Smooth muscle cell (in vitro differentiated cells): Measurements from ENCODE around the gene NR2F1-AS1. TPM values are rescaled to one million over a fixed set of nuclear protein-coding genes. Genes with fewer than 3 reads are reported as not detected.

Experiments used
- DNase-seq: peaks from one replicate; lab custom pipeline; 2025; ENCODE audit not compliant: unreplicated experiment; lab: John Stamatoyannopoulos, UW
- H2AFZ ChIP-seq: fragments of 200-600 bp; sonication (generic); 2 replicates; pipeline ENCODE4 v1.6.0; 2016; ENCODE audit warnings: antibody characterized with exemption, low read depth, mild to moderate bottlenecking
- H3F3A ChIP-seq: fragments of 200-600 bp; sonication (generic); 2 replicates; pipeline ENCODE4 v1.6.0; 2017; ENCODE audit warnings: antibody characterized with exemption, low read depth
- H3K27ac ChIP-seq: fragments of 200-600 bp; sonication (generic); 2 replicates; pipeline ENCODE4 v1.5.1; 2016; ENCODE audit warnings: low read depth, mild to moderate bottlenecking
- H3K27me3 ChIP-seq: fragments of 200-600 bp; sonication (generic); 2 replicates; pipeline ENCODE4 v1.6.1; 2016; ENCODE audit warnings: low read depth, mild to moderate bottlenecking
- H3K36me3 ChIP-seq: fragments of 200-600 bp; sonication (generic); 2 replicates; pipeline ENCODE4 v1.5.1; 2016; ENCODE audit warnings: low read depth
- H3K4me1 ChIP-seq: fragments of 200-600 bp; sonication (generic); 2 replicates; pipeline ENCODE4 v1.5.1; 2016; ENCODE audit warnings: low read depth
- H3K4me2 ChIP-seq: fragments of 200-600 bp; sonication (generic); 2 replicates; pipeline ENCODE4 v1.6.0; 2016; ENCODE audit warnings: mild to moderate bottlenecking
- H3K4me3 ChIP-seq: fragments of 200-600 bp; sonication (generic); 2 replicates; pipeline ENCODE4 v1.5.1; 2016; ENCODE audit warnings: mild to moderate bottlenecking
- H3K79me2 ChIP-seq: fragments of 200-600 bp; sonication (generic); 2 replicates; pipeline ENCODE4 v1.6.0; 2016; ENCODE audit warnings: low read depth, mild to moderate bottlenecking
- H3K9ac ChIP-seq: fragments of 200-600 bp; sonication (generic); 2 replicates; pipeline ENCODE4 v1.6.0; 2016; ENCODE audit warnings: low read depth
- H3K9me3 ChIP-seq: fragments of 200-600 bp; sonication (generic); replicated peaks from 2 replicates; pipeline ENCODE4 v1.5.1; 2016; ENCODE audit warnings: low read depth
- H4K20me1 ChIP-seq: fragments of 200-600 bp; sonication (generic); 2 replicates; pipeline ENCODE4 v1.6.0; 2016; ENCODE audit warnings: low read depth
- CTCF ChIP-seq: fragments of 200-600 bp; sonication (generic); IDR thresholded peaks from 2 replicates; pipeline ENCODE4 v1.5.1; 2017; ENCODE audit warnings: borderline replicate concordance, mild to moderate bottlenecking, antibody characterized with exemption; ENCODE audit not compliant: insufficient read depth, poor library complexity, severe bottlenecking
- WGBS: methylation state at CpG from one replicate; pipeline ENCODE4 v1.1.7; 2016; ENCODE audit warnings: low lambda C conversion rate; 5-methylcytosine and 5-hydroxymethylcytosine counted together
- polyA plus RNA-seq: library from polyadenylated mRNA; unstranded; fragments of >200 nt; fragmentation: Nextera tagmentation; extraction: Ambion mirVana; gene quantifications from 2 replicates; pipeline ENCODE4 v1.2.1, GENCODE V29; 2016
- total RNA-seq: library from RNA; depleted of rRNA; stranded (reverse); fragments of >200 nt; gene quantifications from 2 replicates; pipeline ENCODE4 v1.2.3, GENCODE V29; 2014

Gene NR2F1-AS1
- total and polyA plus RNA-seq, 2 experiments from 2014 or later: 18.7 to 26.1 TPM

GRCh38 chr5:93583768-93584595, 3.0 kb upstream of the NR2F1-AS1 start:
- 1% methylated on average over 42 of the region's 110 CpGs for WGBS
- peak overlapping the region; percentile 48 for H3K9ac ChIP-seq

GRCh38 chr5:93583439-93583767, 2.4 kb upstream of the NR2F1-AS1 start:
- Histone ChIP-seq H3K9me3 (no peaks in the 10 kb centered on the region), H3K36me3 (no peaks in the 10 kb centered on the region), H2AFZ (peak overlapping the region; percentile 84), H3F3A (peaks cover 6% of the 10 kb centered on the region), H3K4me2 (peak overlapping the region; percentile 97), H3K79me2 (no peaks in the 10 kb centered on the region), H3K4me1 (peaks cover 33% of the 10 kb centered on the region), H4K20me1 (peaks cover 27% of the 10 kb centered on the region), H3K27me3 (peaks cover 53% of the 10 kb centered on the region), H3K27ac (peak overlapping the region; percentile 51), H3K9ac (peak overlapping the region; percentile 48), H3K4me3 (peak overlapping the region; percentile 79)
- no peak for DNase-seq
- TF ChIP-seq CTCF: no peak
- 4% methylated on average over 4 of the region's 4 CpGs for WGBS

More at GRCh38 chr5:93583768-93584595, 3.0 kb upstream of the NR2F1-AS1 start:
- Histone ChIP-seq H3F3A (peaks cover 6% of the 10 kb centered on the region), H3K4me2 (peak overlapping the region; percentile 97), H3K36me3 (no peaks in the 10 kb centered on the region), H3K27ac (peak overlapping the region; percentile 51), H3K27me3 (peaks cover 53% of the 10 kb centered on the region), H3K4me3 (peak overlapping the region; percentile 79), H4K20me1 (peaks cover 31% of the 10 kb centered on the region), H2AFZ (peak overlapping the region; percentile 84), H3K4me1 (peaks cover 28% of the 10 kb centered on the region), H3K9me3 (no peaks in the 10 kb centered on the region), H3K79me2 (no peaks in the 10 kb centered on the region)
- no peak for TF ChIP-seq CTCF
- no peak for DNase-seq

GRCh38 chr5:93582677-93583438, 1.8 kb upstream of the NR2F1-AS1 start, which contains the start of gene NR2F1:
TSS of gene NR2F1 (plus strand) at chr5:93583222. CDS start at chr5:93585024, 1,802 bp downstream.
- Histone ChIP-seq H3K4me2 (peak within 1 kb of the TSS; percentile 97), H2AFZ (peak within 1 kb of the TSS; percentile 84), H3K27ac (peak within 1 kb of the TSS; percentile 51), H3F3A (peaks cover 6% of the 10 kb centered on the region), H3K4me1 (peaks cover 35% of the 10 kb centered on the region), H3K79me2 (no peaks in the 10 kb centered on the region), H4K20me1 (peaks cover 24% of the 10 kb centered on the region), H3K9me3 (no peaks in the 10 kb centered on the region), H3K36me3 (no peaks in the 10 kb centered on the region), H3K4me3 (peak within 1 kb of the TSS; percentile 79), H3K27me3 (peaks cover 55% of the 10 kb centered on the region), H3K9ac (peak within 1 kb of the TSS; percentile 48)
- no peak for TF ChIP-seq CTCF
- no peak for DNase-seq
- 1% methylated on average over 19 of the region's 21 CpGs for WGBS
